ENCODE measurements around the gene EMX2. TPM values are rescaled to one million over a fixed set of nuclear protein-coding genes. Genes with fewer than 3 reads are reported as not detected.

The EMX2 gene
- total RNA-seq, 4 donors from 2014 or later: 1.0 TPM; not detected in 3

DNA sequence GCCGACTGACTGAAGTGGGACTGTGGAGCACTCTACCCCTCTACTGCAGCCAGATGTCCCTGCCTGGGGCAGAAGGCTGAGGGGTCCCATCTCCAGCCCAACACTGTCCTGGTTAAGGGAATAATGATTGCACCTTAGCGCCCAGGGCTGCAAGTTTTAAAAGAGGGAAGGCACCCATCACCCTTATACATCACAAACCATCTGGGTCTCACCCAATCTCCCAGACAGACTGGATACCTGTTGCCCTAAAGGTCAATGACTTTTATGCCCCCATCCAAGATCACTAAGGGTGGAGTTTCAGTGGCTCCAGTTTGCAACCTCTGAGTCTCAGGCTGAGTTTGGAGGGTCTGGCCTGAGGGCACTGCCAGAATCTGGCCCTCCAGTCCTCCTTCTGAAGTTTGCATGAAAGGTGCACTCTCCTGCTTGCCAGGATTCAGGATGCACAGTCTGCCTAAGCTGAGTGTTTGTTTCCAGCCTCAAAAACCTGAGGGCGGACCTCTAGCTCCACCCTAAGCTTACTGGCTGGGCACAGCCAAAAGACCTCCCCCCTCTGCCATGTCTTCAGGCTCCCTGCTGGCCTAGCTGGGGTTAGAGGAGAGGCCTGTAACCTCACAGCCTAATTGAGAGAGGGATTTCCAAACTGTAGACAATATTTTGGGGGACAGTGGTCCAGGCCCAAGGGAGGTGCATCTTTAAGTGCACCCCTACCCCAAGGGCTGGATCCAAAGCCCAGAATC, 2.5 kb upstream of the EMX2 start:
- no peaks in the 10 kb centered on the region for H3K9me3 ChIP-seq
- H3K36me3 ChIP-seq: no peaks in the 10 kb centered on the region
- H3K27ac ChIP-seq: no peak overlapping the region
- H3K4me1 ChIP-seq: peaks cover 28 to 53% of the 10 kb centered on the region in 2 donors
- TF ChIP-seq, protein P1, sequence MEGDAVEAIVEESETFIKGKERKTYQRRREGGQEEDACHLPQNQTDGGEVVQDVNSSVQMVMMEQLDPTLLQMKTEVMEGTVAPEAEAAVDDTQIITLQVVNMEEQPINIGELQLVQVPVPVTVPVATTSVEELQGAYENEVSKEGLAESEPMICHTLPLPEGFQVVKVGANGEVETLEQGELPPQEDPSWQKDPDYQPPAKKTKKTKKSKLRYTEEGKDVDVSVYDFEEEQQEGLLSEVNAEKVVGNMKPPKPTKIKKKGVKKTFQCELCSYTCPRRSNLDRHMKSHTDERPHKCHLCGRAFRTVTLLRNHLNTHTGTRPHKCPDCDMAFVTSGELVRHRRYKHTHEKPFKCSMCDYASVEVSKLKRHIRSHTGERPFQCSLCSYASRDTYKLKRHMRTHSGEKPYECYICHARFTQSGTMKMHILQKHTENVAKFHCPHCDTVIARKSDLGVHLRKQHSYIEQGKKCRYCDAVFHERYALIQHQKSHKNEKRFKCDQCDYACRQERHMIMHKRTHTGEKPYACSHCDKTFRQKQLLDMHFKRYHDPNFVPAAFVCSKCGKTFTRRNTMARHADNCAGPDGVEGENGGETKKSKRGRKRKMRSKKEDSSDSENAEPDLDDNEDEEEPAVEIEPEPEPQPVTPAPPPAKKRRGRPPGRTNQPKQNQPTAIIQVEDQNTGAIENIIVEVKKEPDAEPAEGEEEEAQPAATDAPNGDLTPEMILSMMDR (IDR thresholded peaks at IDR 0.05): no peak
- TF ChIP-seq POLR2A (IDR thresholded peaks at IDR 0.05): no peak
- peaks cover 64% of the 10 kb centered on the region for H3K27me3 ChIP-seq
- intact Hi-C loops (cut with DNase I): no loop called here
- no peak overlapping the region for H3K4me3 ChIP-seq (replicated peaks in 1 of 3)
- WGBS, 2 donors: 67 to 70% methylated on average over 3 of the region's 3 CpGs
- DNase-seq: no peak

DNA sequence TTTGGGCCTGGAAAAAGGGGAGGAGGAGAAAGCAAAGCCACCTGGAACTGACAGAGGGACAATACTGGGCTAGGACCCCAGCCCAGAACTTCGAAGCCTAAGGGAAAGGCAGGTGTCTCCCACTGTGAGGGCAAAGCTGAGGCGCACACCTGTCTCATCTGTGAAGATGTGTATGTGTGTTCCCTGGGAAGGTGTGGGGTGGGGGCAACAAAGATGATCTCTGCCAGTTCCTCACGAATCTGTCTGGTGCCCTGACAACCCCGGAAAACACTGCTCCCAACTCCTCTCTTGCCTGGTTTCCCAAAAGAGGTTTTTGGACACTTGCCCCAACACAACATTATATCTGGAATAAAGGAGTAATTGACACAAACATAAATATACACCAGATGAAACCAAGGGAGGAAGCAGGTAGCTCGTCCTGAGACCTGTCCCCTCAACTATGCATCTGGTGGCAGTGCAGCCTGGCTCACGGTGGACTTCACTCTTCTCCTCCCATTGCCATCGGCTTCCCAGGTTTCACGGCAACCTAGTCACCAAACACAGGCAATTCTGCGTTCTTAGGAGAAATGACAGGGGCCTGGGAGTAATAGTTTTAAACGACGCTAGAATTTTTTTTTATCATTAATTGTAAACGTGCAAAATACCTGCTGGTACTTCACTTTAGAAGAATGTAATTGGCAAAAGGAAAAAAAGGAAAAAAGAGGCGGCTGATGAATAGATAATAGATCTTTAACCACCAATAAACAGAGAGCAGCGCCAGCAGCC, 1.7 kb upstream of the EMX2 start:
- intact Hi-C loops (cut with DNase I): no loop called here
- H3K4me1 ChIP-seq: peaks cover 27 to 54% of the 10 kb centered on the region in 2 donors
- TF ChIP-seq, protein P1 (IDR thresholded peaks at IDR 0.05): no peak
- TF ChIP-seq POLR2A (IDR thresholded peaks at IDR 0.05): no peak
- WGBS, 2 donors: 40 to 51% methylated on average over 14 of the region's 14 CpGs
- H3K36me3 ChIP-seq: no peaks in the 10 kb centered on the region
- peaks cover 64% of the 10 kb centered on the region for H3K27me3 ChIP-seq
- H3K9me3 ChIP-seq: no peaks in the 10 kb centered on the region
- DNase-seq: no peak
- no peak overlapping the region for H3K4me3 ChIP-seq (replicated peaks in 1 of 3)
- no peak overlapping the region for H3K27ac ChIP-seq

DNA sequence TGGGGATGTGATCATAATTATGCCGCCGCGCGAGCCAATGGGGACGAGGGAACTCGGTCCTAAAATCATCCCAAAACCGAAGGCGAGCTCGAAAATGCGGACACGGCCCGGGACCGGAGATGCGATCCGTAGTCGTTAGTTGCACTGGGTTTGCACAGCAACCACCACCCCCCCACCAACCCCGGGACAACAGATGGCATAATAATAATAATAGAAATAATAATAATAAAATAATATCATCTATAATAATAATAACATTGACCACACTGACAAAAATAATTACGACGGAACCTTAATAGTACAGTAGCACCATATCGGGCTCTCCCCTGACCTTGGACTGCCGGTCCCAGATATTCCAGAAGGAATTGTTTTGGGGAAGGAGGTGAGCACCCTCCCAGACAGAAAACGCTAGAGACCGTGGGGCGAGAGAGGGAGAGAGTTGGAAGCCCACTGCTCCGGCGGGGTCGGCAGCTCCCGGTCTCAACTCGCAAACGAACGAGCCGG, 1.1 kb upstream of the EMX2 start:
- Histone ChIP-seq H3K4me1 (peaks cover 27 to 60% of the 10 kb centered on the region in 2 donors), H3K9me3 (no peaks in the 10 kb centered on the region), H3K36me3 (no peaks in the 10 kb centered on the region), H3K4me3 (replicated peaks in 1 of 3) (no peak overlapping the region), H3K27ac (no peak overlapping the region), H3K27me3 (peaks cover 63% of the 10 kb centered on the region)
- 10 to 13% methylated on average over 31 to 32 of the region's 32 CpGs for WGBS, 2 donors
- DNase-seq: no peak
- TF ChIP-seq, protein P1 (IDR thresholded peaks at IDR 0.05): no peak
- TF ChIP-seq POLR2A (IDR thresholded peaks at IDR 0.05): no peak
- intact Hi-C loops (cut with DNase I): no loop called here

DNA sequence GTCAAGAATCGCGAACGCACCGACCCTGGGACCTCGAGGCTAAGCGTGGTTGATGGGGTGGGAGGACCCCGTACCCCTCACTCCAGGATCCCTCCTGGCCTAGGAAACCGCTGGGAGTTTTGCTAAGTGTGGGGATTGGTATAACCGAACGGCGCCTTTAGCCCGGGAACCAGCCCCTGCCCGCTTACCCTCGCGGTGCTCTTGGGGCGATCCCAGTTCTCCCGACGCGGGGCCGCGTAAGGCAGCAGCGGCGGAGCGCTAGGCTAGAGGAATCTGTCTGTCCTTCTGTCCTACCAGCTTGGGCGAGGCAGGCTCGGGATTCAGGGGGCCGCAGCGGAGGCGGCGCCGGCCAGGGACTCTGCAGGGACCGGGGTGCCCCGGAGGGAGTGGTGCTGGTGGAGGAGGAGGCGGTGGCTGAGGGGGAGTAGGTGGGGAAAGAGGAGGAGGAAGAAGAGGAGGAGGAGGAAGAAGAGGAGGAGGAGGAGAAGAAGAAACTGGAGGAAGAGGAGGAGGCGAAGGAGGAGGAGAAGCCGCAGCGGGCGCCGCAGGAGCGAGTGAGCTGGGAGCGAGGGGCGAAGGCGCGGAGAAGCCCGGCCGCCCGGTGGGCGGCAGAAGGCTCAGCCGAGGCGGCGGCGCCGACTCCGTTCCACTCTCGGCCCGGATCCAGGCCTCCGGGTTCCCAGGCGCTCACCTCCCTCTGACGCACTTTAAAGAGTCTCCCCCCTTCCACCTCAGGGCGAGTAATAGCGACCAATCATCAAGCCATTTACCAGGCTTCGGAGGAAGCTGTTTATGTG, 439 bp upstream of the EMX2 start:
- DNase-seq: no peak
- intact Hi-C loops (cut with DNase I): no loop called here
- peaks cover 59% of the 10 kb centered on the region for H3K27me3 ChIP-seq
- no peaks in the 10 kb centered on the region for H3K36me3 ChIP-seq
- 7% methylated on average over 54 to 59 of the region's 62 CpGs for WGBS, 2 donors
- H3K4me1 ChIP-seq: peaks cover 27 to 57% of the 10 kb centered on the region in 2 donors
- H3K27ac ChIP-seq: no peak overlapping the region
- H3K9me3 ChIP-seq: no peaks in the 10 kb centered on the region
- TF ChIP-seq, protein P1 (IDR thresholded peaks at IDR 0.05): no peak
- no peak overlapping the region for H3K4me3 ChIP-seq (replicated peaks in 1 of 3)
